Measurements from ENCODE around the gene TSSK1B.

GRCh38 chr5:113387844-113388243, 46.9 kb downstream of the TSSK1B start:
- TF ChIP-seq POLR2A (IDR thresholded peaks at IDR 0.05): no peak
- no peak for TF ChIP-seq CTCF (IDR thresholded peaks at IDR 0.05)

All from Peyer's patch (tissue), 4 donors.